ENCODE results near the gene MNAT1. TPM values are rescaled to one million over a fixed set of nuclear protein-coding genes. Genes with fewer than 3 reads are reported as not detected.

MNAT1 gene
- polyA plus RNA-seq, 1 donor from 2014 or later = 104 TPM

DNA sequence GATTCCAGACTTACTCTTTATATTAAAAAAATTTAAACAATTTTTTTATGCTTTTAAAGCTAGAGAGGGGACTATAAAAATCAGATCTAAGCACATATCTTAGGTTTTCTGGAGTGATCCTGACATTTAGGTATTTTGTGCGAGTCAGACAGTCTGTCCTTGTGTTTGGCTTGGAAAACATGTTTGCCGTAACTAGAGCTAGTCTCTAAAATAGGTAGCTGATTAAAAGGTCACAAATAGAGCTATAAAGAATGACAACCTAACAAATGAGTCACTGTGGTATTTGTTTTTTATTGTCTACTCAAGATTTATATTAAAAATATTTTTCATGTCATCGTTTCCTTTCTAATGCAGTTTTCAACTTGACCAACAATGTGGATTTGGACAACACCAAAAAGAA lies 73.4 kb downstream of the MNAT1 start:
- H3K36me3 ChIP-seq (ENCODE audit: insufficient read depth, low read length) = peaks cover 5% of the 10 kb centered on the region

DNA sequence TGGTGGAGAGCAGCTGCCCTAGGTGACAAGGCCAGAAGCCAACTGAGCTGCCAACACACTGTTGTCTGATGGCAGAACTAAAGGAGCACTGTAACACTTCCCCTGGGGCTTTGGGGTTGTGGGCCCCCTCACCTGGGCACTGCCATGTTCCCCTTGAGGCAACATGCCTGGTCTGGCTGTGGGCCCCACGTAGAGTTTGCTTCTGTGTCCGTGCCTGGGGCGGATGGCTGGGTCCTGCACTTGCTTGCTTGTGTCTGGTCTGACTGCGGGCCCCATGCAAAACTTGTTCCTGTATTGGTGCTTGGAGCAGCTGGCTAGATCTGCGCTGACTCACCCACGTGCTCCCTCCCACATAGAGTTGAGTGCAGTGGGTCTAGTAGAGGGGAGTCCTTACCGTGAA lies 78.4 kb downstream of the MNAT1 start:
- H2AFZ ChIP-seq (ENCODE audit: low read depth, low read length) = no peak overlapping the region
- no peaks in the 10 kb centered on the region for H3K27me3 ChIP-seq (ENCODE audit: insufficient read depth, low read depth, low read length)
- H3K4me3 ChIP-seq (ENCODE audit: low read length) = no peak overlapping the region
- H3K9ac ChIP-seq (ENCODE audit: low read length) = no peak overlapping the region
- no peaks in the 10 kb centered on the region for H3F3A ChIP-seq (ENCODE audit: insufficient read depth, low read length, poor library complexity, severe bottlenecking)
- TF ChIP-seq EZH2 (IDR thresholded peaks at IDR 0.05; ENCODE audit: borderline replicate concordance, insufficient read depth, low read length, poor library complexity, severe bottlenecking) (no peak), MXI1 (conservative IDR thresholded peaks at IDR 0.05; ENCODE audit: poor library complexity, severe bottlenecking) (no peak), EP300 (conservative IDR thresholded peaks at IDR 0.05; ENCODE audit: poor library complexity, severe bottlenecking) (no peak), SMC3 (conservative IDR thresholded peaks at IDR 0.05; ENCODE audit: poor library complexity) (no peak), TAF1 (IDR thresholded peaks at IDR 0.05; ENCODE audit: low read depth) (no peak), POLR2AphosphoS5 (IDR thresholded peaks at IDR 0.05) (no peak), RAD21 (conservative IDR thresholded peaks at IDR 0.05) (no peak)
- TF ChIP-seq, protein P1, sequence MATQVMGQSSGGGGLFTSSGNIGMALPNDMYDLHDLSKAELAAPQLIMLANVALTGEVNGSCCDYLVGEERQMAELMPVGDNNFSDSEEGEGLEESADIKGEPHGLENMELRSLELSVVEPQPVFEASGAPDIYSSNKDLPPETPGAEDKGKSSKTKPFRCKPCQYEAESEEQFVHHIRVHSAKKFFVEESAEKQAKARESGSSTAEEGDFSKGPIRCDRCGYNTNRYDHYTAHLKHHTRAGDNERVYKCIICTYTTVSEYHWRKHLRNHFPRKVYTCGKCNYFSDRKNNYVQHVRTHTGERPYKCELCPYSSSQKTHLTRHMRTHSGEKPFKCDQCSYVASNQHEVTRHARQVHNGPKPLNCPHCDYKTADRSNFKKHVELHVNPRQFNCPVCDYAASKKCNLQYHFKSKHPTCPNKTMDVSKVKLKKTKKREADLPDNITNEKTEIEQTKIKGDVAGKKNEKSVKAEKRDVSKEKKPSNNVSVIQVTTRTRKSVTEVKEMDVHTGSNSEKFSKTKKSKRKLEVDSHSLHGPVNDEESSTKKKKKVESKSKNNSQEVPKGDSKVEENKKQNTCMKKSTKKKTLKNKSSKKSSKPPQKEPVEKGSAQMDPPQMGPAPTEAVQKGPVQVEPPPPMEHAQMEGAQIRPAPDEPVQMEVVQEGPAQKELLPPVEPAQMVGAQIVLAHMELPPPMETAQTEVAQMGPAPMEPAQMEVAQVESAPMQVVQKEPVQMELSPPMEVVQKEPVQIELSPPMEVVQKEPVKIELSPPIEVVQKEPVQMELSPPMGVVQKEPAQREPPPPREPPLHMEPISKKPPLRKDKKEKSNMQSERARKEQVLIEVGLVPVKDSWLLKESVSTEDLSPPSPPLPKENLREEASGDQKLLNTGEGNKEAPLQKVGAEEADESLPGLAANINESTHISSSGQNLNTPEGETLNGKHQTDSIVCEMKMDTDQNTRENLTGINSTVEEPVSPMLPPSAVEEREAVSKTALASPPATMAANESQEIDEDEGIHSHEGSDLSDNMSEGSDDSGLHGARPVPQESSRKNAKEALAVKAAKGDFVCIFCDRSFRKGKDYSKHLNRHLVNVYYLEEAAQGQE (IDR thresholded peaks at IDR 0.05; ENCODE audit: borderline replicate concordance) = no peak
- TF ChIP-seq, protein P2, sequence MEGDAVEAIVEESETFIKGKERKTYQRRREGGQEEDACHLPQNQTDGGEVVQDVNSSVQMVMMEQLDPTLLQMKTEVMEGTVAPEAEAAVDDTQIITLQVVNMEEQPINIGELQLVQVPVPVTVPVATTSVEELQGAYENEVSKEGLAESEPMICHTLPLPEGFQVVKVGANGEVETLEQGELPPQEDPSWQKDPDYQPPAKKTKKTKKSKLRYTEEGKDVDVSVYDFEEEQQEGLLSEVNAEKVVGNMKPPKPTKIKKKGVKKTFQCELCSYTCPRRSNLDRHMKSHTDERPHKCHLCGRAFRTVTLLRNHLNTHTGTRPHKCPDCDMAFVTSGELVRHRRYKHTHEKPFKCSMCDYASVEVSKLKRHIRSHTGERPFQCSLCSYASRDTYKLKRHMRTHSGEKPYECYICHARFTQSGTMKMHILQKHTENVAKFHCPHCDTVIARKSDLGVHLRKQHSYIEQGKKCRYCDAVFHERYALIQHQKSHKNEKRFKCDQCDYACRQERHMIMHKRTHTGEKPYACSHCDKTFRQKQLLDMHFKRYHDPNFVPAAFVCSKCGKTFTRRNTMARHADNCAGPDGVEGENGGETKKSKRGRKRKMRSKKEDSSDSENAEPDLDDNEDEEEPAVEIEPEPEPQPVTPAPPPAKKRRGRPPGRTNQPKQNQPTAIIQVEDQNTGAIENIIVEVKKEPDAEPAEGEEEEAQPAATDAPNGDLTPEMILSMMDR (IDR thresholded peaks at IDR 0.05; ENCODE audit: poor library complexity, severe bottlenecking) = no peak
- H3K36me3 ChIP-seq (ENCODE audit: insufficient read depth, low read length) = peaks cover 5% of the 10 kb centered on the region
- H3K4me2 ChIP-seq (ENCODE audit: low read length) = no peak overlapping the region
- H3K9me3 ChIP-seq (ENCODE audit: low read length) = no peaks in the 10 kb centered on the region
- H3K79me2 ChIP-seq (replicated peaks; ENCODE audit: insufficient read depth, low read length) = no peaks in the 10 kb centered on the region
- no peaks in the 10 kb centered on the region for H4K20me1 ChIP-seq (ENCODE audit: insufficient read depth)
- no peak overlapping the region for H3K27ac ChIP-seq (ENCODE audit: low read length)
- H3K9me2 ChIP-seq (ENCODE audit: insufficient read depth, low read length) = no peaks in the 10 kb centered on the region

More for the DNA sequence above, 73.4 kb downstream of the MNAT1 start:
- no peaks in the 10 kb centered on the region for H3K9me3 ChIP-seq (ENCODE audit: low read length)
- no peaks in the 10 kb centered on the region for H3K9me2 ChIP-seq (ENCODE audit: insufficient read depth, low read length)
- no peaks in the 10 kb centered on the region for H3K79me2 ChIP-seq (replicated peaks; ENCODE audit: insufficient read depth, low read length)
- no peak overlapping the region for H3K27ac ChIP-seq (ENCODE audit: low read length)
- H2AFZ ChIP-seq (ENCODE audit: low read depth, low read length) = no peak overlapping the region
- H3F3A ChIP-seq (ENCODE audit: insufficient read depth, low read length, poor library complexity, severe bottlenecking) = no peaks in the 10 kb centered on the region
- no peaks in the 10 kb centered on the region for H3K27me3 ChIP-seq (ENCODE audit: insufficient read depth, low read depth, low read length)
- H4K20me1 ChIP-seq (ENCODE audit: insufficient read depth) = no peaks in the 10 kb centered on the region
- TF ChIP-seq SMC3 (conservative IDR thresholded peaks at IDR 0.05; ENCODE audit: poor library complexity) (no peak), MXI1 (conservative IDR thresholded peaks at IDR 0.05; ENCODE audit: poor library complexity, severe bottlenecking) (no peak), TAF1 (IDR thresholded peaks at IDR 0.05; ENCODE audit: low read depth) (no peak), EP300 (conservative IDR thresholded peaks at IDR 0.05; ENCODE audit: poor library complexity, severe bottlenecking) (no peak), EZH2 (IDR thresholded peaks at IDR 0.05; ENCODE audit: borderline replicate concordance, insufficient read depth, low read length, poor library complexity, severe bottlenecking) (no peak), POLR2AphosphoS5 (IDR thresholded peaks at IDR 0.05) (no peak), RAD21 (conservative IDR thresholded peaks at IDR 0.05) (no peak)
- TF ChIP-seq, protein P2 (IDR thresholded peaks at IDR 0.05; ENCODE audit: poor library complexity, severe bottlenecking) = no peak
- TF ChIP-seq, protein P1 (IDR thresholded peaks at IDR 0.05; ENCODE audit: borderline replicate concordance) = no peak
- no peak overlapping the region for H3K4me2 ChIP-seq (ENCODE audit: low read length)
- H3K4me3 ChIP-seq (ENCODE audit: low read length) = no peak overlapping the region
- no peak overlapping the region for H3K9ac ChIP-seq (ENCODE audit: low read length)
